Activated CD8-positive, alpha-beta memory T cell treated with anti-CD3 and anti-CD28 coated beads, Interleukin-2, amount 50 U/mL, for 4 hours (primary cell): ENCODE results near the gene PPP4R4.
A peak's percentile ranks its signal among the peaks of the same experiment; 100 is the strongest.
"Not testable (repeated sequence)": the region's sequence is repeated elsewhere in the genome, so short reads cannot be mapped to it uniquely, and the experiment has no call there.

Experiments
- DNase-seq: peaks from one replicate; pipeline ENCODE4 v3.0.0-alpha.2; 2020

The PPP4R4 gene

DNA sequence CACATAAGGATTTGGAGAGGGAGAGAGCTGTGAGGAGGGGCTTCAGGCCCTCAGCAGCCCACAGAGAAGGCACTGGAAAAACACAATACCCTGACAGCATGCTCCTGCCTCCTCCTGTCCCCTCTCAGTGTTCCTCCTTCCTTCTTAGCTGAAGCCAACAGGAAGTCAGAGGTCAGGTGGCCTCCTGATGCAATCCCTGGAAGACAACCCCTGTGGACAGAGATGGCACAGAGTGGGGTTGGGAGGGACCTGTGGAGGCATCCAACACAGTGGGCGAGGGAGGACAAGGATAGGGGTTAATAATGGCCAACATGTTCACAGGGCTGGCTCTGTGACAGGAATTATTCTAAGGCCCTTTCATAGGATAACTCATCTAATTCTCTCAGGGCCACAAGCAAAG, 29.4 kb upstream of the PPP4R4 start:
- DNase-seq = no peak

GRCh38 chr14:94145902-94146527, 28.1 kb upstream of the PPP4R4 start:
- no peak for DNase-seq

DNA sequence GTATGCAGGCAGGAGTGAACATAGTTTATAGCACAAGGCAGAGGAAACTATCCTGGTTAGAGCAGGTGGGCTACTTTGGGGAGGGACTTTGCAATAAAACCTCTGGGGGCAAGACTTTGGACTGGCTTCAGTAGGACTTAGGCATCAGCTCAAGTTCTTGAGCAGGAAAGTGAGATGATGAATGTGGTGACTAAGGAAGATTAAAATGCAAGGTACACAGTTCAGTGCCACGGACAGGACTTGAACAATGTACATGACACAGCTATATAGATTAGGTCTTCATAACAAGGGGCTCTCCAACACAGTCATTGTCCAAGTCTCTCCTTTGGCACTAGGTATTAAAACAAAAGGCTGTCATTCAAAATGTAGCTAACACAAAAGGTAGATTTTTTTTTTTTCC, 21.4 kb upstream of the PPP4R4 start:
- DNase-seq = no peak

DNA sequence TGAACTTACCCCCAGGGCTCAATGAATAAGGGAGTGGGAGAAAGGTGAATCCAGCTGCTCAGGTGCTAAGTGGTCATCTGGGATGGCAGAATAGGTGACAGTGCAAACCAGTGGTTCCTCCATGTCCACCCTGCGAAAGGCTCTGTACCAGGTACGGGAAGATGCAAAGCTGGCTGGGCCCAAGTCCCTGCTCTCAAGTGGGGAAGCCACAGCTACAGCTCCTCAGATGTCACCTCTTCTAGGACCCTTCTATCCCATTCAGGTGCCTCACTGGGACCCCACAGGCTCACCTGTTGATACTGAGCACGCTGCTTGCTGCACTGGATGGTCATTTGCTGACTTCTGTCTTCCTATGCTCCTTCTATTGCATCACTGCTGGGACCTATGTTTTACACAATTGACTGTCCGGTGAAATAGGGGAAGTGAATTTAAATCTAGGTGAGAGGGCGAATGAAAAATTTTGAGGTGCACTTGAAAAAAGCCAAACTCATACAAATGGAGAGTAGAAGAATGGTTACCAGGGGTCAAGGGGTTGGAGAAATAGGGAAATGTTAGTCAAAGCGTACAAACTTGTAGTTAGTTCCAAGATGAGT, 20.3 kb upstream of the PPP4R4 start:
- DNase-seq = no peak

GRCh38 chr14:94156143-94156542, 18.0 kb upstream of the PPP4R4 start:
- DNase-seq = not testable (repeated sequence)

GRCh38 chr14:94157197-94157596, 16.9 kb upstream of the PPP4R4 start:
- no peak for DNase-seq

DNA sequence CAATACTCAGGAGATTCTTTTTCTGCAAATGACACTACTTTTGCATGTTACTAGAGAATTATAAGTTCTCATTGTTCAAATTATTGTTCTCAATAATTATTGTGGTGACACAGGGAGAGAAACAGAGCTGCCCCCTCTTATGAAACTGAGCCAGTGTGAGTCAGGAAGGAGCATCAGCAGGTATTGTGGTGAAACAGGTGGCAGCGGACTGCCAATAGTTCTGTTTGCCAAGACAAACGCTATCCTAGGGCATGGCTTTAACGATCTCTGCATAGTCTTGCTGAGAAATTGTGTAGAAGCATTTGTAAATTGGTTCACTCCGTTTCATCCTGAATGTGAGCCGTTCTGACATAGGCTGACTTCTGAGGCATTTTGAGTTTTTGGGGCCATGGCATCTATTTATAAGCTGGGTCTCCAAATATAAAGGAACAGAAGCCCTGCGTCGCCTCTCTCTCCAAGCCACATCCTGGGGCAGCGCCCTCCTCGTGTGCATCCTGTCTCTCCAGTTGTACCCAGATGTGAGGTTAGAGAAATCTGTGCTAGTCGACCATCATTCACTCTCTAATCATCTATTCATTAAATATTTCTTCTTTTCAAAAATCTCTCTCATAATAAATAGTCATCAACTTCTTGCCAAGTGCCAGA, 15.8 kb upstream of the PPP4R4 start:
- no peak for DNase-seq

DNA sequence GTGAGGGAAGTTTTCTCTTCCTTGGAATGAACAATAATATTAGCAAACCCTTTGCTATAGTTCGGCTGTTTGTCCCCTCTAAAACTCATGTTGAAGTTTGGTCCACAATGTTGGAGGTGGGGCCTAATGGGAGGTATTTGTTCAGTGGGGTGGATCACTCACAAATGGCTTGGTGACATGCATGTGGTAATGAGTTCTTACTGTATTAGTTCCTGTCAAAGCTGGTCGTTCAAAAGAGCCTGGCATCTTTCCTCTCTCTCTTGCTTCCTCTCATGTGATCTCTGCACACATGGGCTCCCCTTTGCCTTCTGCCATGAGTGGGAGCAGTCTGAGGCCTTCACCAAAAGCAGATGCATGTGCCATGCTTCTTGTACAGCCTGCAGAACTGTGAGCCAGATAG, 13.1 kb upstream of the PPP4R4 start:
- no peak for DNase-seq

DNA sequence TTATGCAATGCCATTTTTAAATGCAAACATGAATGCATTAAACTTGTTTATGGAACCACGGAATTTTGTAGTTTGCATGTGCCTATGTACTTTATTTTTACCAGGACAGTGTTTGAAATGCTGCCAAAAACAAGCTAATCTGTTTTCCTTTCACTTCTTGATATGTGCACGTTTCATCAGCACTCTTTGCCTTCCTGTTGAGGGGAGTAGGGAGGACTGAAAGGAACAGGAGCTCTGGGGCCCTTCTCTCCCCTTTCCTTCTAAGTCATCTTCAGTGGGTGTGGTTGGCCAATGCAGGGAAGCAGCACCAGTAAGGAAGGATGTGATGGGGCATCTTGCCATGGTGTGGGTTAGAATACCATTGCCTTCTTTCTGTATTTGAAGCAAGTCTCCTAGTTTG, 12.1 kb upstream of the PPP4R4 start:
- no peak for DNase-seq

GRCh38 chr14:94162466-94162865, 11.7 kb upstream of the PPP4R4 start:
- no peak for DNase-seq

DNA sequence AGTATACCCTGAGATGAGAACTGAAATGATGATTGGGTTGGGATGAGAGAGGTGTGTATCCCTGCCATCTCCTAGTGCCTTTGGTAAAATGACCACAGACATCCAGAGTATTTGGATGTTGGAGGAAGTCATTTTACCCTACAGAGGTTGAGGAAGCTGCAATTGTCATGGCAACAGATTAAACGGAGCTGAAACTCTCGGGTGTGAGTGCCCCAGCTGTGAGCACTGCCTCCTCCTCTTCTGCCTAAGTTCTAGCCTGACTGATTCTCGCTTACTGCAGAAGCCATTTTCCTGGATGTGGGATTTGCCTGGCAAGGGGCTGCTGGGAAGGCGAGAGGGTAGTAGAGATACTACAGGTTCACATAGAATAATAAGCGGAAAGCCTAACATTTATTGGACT, 10.3 kb upstream of the PPP4R4 start:
- no peak for DNase-seq

DNA sequence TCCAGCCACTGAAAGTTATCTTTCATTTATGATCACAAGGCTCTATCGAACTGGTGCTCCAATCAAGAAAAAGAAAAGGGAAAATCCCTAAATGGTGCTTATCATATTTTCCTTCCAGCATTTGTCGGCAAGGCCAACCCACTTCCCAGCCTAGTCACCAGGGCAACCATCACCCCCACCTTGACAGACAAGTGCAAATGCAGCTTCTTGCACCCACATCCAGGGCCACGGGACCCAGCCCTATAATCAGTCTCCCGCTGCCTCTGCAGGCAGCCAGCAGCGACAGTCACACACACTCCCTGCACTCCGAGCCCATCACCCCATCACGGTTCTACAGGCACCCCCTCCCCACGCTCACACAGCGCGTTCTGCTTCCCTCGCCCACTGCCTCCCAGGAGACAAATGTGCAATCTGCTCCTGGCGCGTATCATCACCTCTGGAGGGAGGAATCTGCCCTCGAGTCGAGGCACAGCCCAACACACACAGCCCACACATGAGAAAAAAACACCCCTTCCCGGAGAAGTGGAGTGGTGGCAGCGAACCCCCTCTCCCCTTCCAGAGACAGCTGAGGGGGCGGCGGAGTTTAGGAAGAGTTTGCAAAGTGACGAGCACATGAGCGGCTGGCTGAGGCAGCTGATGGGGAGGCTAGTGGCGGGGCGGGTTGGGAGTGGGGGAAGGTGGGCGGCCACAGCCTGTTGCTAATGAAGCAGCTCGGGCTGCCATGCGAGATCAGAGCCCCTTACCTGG, 9.3 kb upstream of the PPP4R4 start:
- DNase-seq = no peak

DNA sequence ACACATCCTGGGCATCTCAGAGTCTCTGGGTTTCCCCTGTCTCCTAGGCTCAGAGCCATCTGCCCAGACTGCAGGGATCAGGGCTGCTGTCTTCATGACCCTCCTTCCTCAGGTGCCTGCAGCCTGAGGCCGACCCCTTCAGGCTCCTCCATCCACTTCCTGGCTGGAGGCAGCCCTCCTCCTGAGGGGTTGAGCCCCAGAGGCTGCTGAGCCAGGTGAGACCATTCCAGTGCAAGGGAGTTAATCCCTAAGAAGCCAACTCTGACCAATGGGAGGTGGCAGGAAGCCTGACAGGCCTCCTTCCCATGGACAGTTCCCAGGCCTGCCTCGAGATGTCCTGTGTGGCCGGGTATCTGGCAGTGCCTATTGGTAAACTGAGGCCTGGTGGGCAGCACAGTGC, 8.4 kb upstream of the PPP4R4 start:
- no peak for DNase-seq

- DNase-seq = no peak
Observed at GRCh38 chr14:94170136-94170535, 4.0 kb upstream of the PPP4R4 start.

GRCh38 chr14:94171208-94171607, 2.9 kb upstream of the PPP4R4 start:
- no peak for DNase-seq

GRCh38 chr14:94172545-94172944, 1.6 kb upstream of the PPP4R4 start:
- DNase-seq = no peak

GRCh38 chr14:94173471-94173884, 644 bp upstream of the PPP4R4 start:
- DNase-seq = peak; percentile 20

DNA sequence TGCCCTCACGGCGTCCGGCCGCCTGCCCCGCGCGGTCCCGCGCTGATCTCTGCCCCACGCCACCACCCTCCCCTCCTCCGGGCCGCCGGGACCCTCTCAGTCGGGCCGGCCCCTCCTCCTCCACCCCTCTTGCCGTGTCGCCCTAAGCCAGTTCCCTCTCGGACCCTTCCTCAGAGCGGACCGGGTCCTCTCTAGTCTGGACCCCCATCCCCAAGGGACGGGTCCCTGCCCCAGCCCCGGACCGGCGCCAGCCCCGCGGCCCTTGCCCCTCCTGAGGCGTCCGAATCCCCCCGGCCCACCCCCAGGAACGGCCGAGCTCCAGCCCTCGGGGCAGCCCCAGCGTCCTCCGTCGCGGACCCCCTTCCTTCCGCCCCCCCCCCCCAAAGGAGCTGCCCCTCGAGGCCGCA, 485 bp downstream of the PPP4R4 start:
- DNase-seq = no peak

- DNase-seq = peak; percentile 25
Observed at GRCh38 chr14:94175011-94175745, 1.1 kb downstream of the PPP4R4 start.

- no peak for DNase-seq
Observed at GRCh38 chr14:94175747-94176146, 1.6 kb downstream of the PPP4R4 start.

GRCh38 chr14:94176808-94177207, 2.7 kb downstream of the PPP4R4 start:
- DNase-seq = no peak

DNA sequence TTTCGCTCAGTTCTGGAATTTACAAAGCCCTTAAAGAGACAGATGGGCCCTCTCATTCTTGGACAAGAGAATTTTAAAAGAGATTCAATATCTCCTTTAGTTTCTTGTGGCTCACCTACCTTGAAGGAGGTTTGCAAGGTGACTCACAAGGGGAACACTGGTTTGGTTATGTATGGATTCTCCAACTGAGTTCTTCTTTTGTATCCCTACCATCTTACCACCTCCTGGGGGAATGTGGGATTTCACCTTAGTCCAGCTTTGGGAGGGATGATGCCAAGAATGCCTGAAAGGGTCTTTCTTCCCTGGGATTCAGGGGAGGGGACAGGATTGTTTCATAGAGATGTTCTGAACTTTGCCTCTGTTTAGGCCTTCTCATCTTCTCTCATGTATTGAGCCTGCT, 3.7 kb downstream of the PPP4R4 start:
- DNase-seq = no peak

DNA sequence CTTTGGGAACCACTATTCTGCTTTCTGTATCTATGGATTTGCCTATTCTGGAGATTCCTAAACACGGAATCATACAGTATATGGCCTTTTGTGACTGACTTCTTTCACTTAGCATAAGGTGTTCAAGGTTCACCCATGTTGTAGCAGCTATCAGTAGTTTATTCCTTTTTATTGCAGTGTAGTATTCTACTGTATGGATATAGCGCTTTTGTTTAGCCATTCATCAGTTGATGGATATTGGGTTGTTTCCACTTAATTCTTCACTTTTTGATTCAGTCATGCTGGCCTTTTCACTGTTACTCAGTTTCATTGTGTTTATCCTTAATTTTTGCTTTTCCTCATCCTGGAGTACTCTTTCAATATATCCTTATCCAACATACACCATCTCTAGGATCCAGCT, 5.1 kb downstream of the PPP4R4 start:
- no peak for DNase-seq
